ENCODE measurements around the gene LGI4. TPM values are rescaled to one million over a fixed set of nuclear protein-coding genes. Genes with fewer than 3 reads are reported as not detected.

Gene LGI4
- total RNA-seq, 1 experiment from 2014 or later, result not detected

DNA sequence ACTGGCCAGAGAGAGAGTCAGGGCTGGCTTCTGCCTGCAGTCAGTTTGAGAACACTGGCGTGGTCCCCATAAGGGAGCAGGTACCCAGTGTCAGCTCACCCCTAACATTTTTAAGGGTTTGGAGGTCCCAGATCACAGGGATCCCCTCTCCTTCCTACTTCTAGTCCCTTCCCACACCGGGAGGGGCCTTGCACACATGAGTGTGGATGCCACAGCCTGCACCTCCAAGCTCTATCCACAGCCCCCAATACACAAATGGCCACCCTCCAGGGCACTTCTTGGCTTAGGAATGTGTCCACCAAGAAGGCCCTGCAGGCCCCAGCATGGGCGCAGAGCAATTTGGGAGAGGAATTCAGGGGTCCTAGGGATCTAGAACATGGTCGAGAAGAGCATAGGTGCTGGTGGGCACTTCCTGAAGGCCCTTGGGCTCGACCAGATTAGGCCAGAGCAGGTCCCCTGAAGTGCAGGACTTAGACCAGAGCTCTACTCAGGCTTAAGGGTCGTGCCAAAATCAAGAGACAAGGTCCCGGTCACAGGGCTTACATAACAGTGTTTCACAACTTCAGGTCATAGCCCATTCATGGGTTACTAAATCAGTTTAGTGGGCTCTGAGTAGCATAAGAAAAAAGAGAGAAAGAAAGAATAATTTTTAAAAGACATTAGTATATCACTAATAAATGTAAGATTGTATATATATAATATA, 35.7 kb upstream of the LGI4 start:
- BruUV-seq (replicated peaks), result no TSS peak
- ChIA-PET POLR2A (ENCODE audit: low non-redundant PET) (interaction anchor here (0.5 kb wide), 1 partner anchor 10 kb away, joined by 3 read pairs; no protein-coding TSS in a partner anchor), CTCF (no interaction called here)
- H3K27ac ChIP-seq (ENCODE audit: low read depth, low read length, poor library complexity, severe bottlenecking), result no peak overlapping the region
- peaks cover 4% of the 10 kb centered on the region for H3K9me3 ChIP-seq (ENCODE audit: low read depth, low read length, poor library complexity, severe bottlenecking)
- DNase-seq (ENCODE audit: low spot score), result no peak
- no peak overlapping the region for H3K4me3 ChIP-seq (ENCODE audit: low read depth, low read length, poor library complexity, severe bottlenecking)
- H3K36me3 ChIP-seq (ENCODE audit: insufficient read depth, low read length, poor library complexity, severe bottlenecking), result no peaks in the 10 kb centered on the region
- no peaks in the 10 kb centered on the region for H3K27me3 ChIP-seq (replicated peaks; ENCODE audit: insufficient read depth, low read depth, low read length, poor library complexity)
- intact Hi-C loops (cut with micrococcal nuclease; ENCODE audit: unreplicated experiment), result no loop called here
- no peaks in the 10 kb centered on the region for H3K4me1 ChIP-seq (ENCODE audit: insufficient read depth, low read length, poor library complexity, severe bottlenecking)
- TF ChIP-seq, protein P1, sequence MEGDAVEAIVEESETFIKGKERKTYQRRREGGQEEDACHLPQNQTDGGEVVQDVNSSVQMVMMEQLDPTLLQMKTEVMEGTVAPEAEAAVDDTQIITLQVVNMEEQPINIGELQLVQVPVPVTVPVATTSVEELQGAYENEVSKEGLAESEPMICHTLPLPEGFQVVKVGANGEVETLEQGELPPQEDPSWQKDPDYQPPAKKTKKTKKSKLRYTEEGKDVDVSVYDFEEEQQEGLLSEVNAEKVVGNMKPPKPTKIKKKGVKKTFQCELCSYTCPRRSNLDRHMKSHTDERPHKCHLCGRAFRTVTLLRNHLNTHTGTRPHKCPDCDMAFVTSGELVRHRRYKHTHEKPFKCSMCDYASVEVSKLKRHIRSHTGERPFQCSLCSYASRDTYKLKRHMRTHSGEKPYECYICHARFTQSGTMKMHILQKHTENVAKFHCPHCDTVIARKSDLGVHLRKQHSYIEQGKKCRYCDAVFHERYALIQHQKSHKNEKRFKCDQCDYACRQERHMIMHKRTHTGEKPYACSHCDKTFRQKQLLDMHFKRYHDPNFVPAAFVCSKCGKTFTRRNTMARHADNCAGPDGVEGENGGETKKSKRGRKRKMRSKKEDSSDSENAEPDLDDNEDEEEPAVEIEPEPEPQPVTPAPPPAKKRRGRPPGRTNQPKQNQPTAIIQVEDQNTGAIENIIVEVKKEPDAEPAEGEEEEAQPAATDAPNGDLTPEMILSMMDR (conservative IDR thresholded peaks at IDR 0.05; ENCODE audit: low read depth, low read length), result no peak
- TF ChIP-seq EZH2 (IDR thresholded peaks at IDR 0.05; ENCODE audit: borderline replicate concordance, low read depth, low read length, poor library complexity, severe bottlenecking), result no peak

DNA sequence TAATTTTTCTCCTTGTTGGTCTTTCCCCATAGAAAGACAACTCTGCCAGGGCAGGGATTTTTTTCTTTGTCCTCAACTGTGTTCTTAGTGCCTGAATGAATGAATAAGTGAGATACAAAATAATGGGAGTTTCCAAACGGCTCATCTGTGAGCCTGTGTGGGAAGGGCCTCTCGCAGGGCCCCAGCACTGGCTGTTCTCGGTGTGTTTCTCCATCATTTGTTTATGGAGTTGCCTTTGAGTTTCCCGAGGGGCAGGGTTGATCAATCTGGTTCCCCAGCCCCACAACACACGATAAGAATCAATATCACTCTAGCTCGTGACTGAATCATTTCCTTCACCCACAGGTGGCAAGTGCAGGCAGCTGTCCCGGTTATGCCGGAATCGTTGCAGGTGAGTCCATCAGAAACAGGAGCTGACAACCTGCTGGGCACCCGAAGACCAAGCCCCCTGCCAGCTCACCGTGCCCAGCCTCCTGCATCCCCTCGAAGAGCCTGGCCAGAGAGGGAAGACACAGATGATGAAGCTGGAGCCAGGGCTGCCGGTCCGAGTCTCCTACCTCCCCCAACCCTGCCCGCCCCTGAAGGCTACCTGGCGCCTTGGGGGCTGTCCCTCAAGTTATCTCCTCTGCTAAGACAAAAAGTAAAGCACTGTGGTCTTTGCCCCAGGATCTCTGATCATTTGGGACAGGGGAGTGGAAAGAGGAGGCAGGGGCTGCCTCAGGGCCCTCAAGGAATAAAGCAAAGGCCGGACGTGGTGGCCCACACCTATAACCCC, 34.5 kb upstream of the LGI4 start:
- DNase-seq (ENCODE audit: low spot score), result no peak
- H3K27ac ChIP-seq (ENCODE audit: low read depth, low read length, poor library complexity, severe bottlenecking), result no peak overlapping the region
- CTCF ChIA-PET, result no interaction called here

DNA sequence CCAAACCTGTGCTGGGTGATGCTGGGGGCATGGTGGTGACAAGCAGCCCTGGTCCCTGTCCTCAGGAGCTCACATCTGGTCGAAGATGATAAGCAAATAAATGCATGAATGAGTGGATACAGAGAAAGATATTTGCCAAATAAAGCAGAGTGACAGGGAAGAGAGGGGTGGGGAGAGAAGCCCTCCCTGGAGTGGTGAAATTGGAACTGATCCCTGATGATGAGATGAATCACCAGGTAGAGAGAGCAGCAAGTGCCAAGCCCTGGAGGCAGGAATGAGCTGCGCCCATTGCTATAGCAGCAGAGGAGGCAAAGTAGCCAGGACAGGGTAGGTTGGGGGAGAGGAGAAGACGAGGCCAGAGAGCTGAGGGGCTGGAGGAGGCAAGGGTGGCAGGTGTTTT, 33.3 kb upstream of the LGI4 start:
- ChIA-PET POLR2A (ENCODE audit: low non-redundant PET) (no interaction called here), CTCF (interaction anchor here (0.6 kb wide), 1 partner anchor 1275 kb away, joined by 3 read pairs; no protein-coding TSS in a partner anchor)
- Histone ChIP-seq H3K27me3 (replicated peaks; ENCODE audit: insufficient read depth, low read depth, low read length, poor library complexity) (no peaks in the 10 kb centered on the region), H3K9me3 (ENCODE audit: low read depth, low read length, poor library complexity, severe bottlenecking) (peaks cover 5% of the 10 kb centered on the region), H3K27ac (ENCODE audit: low read depth, low read length, poor library complexity, severe bottlenecking) (no peak overlapping the region), H3K36me3 (ENCODE audit: insufficient read depth, low read length, poor library complexity, severe bottlenecking) (no peaks in the 10 kb centered on the region), H3K4me1 (ENCODE audit: insufficient read depth, low read length, poor library complexity, severe bottlenecking) (no peaks in the 10 kb centered on the region), H3K4me3 (ENCODE audit: low read depth, low read length, poor library complexity, severe bottlenecking) (no peak overlapping the region)
- intact Hi-C loops (cut with micrococcal nuclease; ENCODE audit: unreplicated experiment), result no loop called here
- no TSS peak for BruUV-seq (replicated peaks)
- no peak for DNase-seq (ENCODE audit: low spot score)
- TF ChIP-seq, protein P1 (conservative IDR thresholded peaks at IDR 0.05; ENCODE audit: low read depth, low read length), result no peak
- no peak for TF ChIP-seq EZH2 (IDR thresholded peaks at IDR 0.05; ENCODE audit: borderline replicate concordance, low read depth, low read length, poor library complexity, severe bottlenecking)

More for the DNA sequence above, 34.5 kb upstream of the LGI4 start:
- no peak overlapping the region for H3K4me3 ChIP-seq (ENCODE audit: low read depth, low read length, poor library complexity, severe bottlenecking)
- H3K4me1 ChIP-seq (ENCODE audit: insufficient read depth, low read length, poor library complexity, severe bottlenecking), result no peaks in the 10 kb centered on the region
- POLR2A ChIA-PET (ENCODE audit: low non-redundant PET), result no interaction called here
- peaks cover 5% of the 10 kb centered on the region for H3K9me3 ChIP-seq (ENCODE audit: low read depth, low read length, poor library complexity, severe bottlenecking)
- intact Hi-C loops (cut with micrococcal nuclease; ENCODE audit: unreplicated experiment), result no loop called here
- H3K36me3 ChIP-seq (ENCODE audit: insufficient read depth, low read length, poor library complexity, severe bottlenecking), result no peaks in the 10 kb centered on the region
- no peaks in the 10 kb centered on the region for H3K27me3 ChIP-seq (replicated peaks; ENCODE audit: insufficient read depth, low read depth, low read length, poor library complexity)
- TF ChIP-seq EZH2 (IDR thresholded peaks at IDR 0.05; ENCODE audit: borderline replicate concordance, low read depth, low read length, poor library complexity, severe bottlenecking), result no peak
- TF ChIP-seq, protein P1 (conservative IDR thresholded peaks at IDR 0.05; ENCODE audit: low read depth, low read length), result no peak
- no TSS peak for BruUV-seq (replicated peaks)

Data from A673 (cell line).